Gastroesophageal sphincter (tissue), 4 donors: ENCODE data around the gene ACACB. TPM values are rescaled to one million over a fixed set of nuclear protein-coding genes. Genes with fewer than 3 reads are reported as not detected.

Source experiments
- ATAC-seq: fragments of 150-250 bp; one replicate; pipeline ENCODE4 v1.9.1; 2016; ENCODE audit warnings: mild to moderate bottlenecking, moderate library complexity
- H3K27ac ChIP-seq, 4 donors: fragments of 200-600 bp; sonication (generic) in 3 of 4; 1 replicate in 3 of 4; 2 replicates in 1 of 4; pipeline ENCODE4 v1.5.1; 2016 to 2019
- H3K27me3 ChIP-seq: fragments of 200-600 bp; sonication (generic); one replicate; pipeline ENCODE4 v1.5.1; 2019
- H3K36me3 ChIP-seq, 2 donors: fragments of 200-600 bp; sonication (generic); one replicate each; pipeline ENCODE4 v1.5.1; 2019; ENCODE audit warnings: control low read depth in 1 of 2
- H3K4me1 ChIP-seq, 3 donors: fragments of 200-600 bp; sonication (generic); 1 replicate in 2 of 3; 2 replicates in 1 of 3; pipeline ENCODE4 v1.5.1; 2016 to 2019; ENCODE audit warnings: control low read depth in 2 of 3
- H3K4me3 ChIP-seq, 2 donors: fragments of 200-600 bp; sonication (generic); one replicate each; pipeline ENCODE4 v1.5.1; 2019; ENCODE audit warnings: mild to moderate bottlenecking in 1 of 2, moderate library complexity in 1 of 2
- H3K9me3 ChIP-seq, 3 donors: fragments of 200-600 bp; sonication (generic); one replicate each; pipeline ENCODE4 v1.5.1; 2017 to 2019; ENCODE audit warnings: control low read depth in 2 of 3
- EP300 ChIP-seq: sonication (generic); formaldehyde crosslinking; IDR thresholded peaks from one replicate; pipeline ENCODE4 v1.6.1; 2017; ENCODE audit warnings: antibody characterized with exemption, mild to moderate bottlenecking
- POLR2A ChIP-seq, 2 donors: fragments of 450-650 bp; IDR thresholded peaks; one replicate each; pipeline ENCODE4 v1.6.1; 2017; ENCODE audit warnings: antibody characterized with exemption in 2 of 2, mild to moderate bottlenecking in 2 of 2, moderate library complexity in 1 of 2
- POLR2AphosphoS5 ChIP-seq: sonication (generic); formaldehyde crosslinking; IDR thresholded peaks from one replicate; pipeline ENCODE4 v1.6.1; 2017; ENCODE audit warnings: antibody characterized with exemption
- WGBS, 2 donors: methylation state at CpG; one replicate each; pipeline ENCODE4 v1.1.5; 2018; ENCODE audit warnings: low coverage in 1 of 2; 5-methylcytosine and 5-hydroxymethylcytosine counted together
- total RNA-seq, 4 donors: library from RNA; depleted of rRNA; stranded (reverse); fragments of >200 nt; gene quantifications; one replicate each; pipeline ENCODE4 v1.1.0, GENCODE V29; 2016
- TF ChIP-seq, protein P1 (sequence below), 4 experiments: fragments of 200-600 bp in 2 of 4; fragments of 450-650 bp in 2 of 4; sonication (generic) in 1 of 4; IDR thresholded peaks; one replicate each; pipeline ENCODE4 v1.5.1; 2017 to 2019; ENCODE audit warnings: antibody characterized with exemption in 4 of 4, mild to moderate bottlenecking in 2 of 4, moderate library complexity in 2 of 4

ACACB gene
- total RNA-seq, 4 donors from 2014 or later, result 49.4 to 230 (median 138) TPM

DNA sequence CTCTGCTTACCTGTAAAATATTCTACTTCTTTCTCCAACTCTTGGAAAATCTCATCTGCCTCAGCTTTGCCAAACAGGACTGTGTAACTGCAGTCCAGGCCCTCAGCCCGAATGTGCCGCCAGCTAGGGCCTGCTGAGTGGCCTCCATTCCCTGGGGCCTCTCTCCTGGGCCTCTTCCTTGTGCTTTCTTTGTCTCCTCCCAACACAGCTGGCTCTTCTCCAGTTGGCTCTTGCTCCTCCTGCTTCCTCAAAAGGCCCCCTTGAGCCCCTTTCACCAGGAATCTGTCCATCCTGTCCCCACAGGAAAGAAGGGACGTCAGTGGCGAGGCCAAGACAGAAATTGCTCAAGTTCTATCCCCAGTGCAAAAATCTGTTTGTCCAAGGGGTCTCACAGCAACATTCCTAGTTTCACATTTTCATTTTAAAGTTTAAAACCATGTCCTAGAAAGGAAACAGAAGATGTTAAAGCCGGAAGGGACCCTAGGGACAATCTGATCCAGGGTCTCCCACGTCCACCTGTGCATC lies 23.8 kb upstream of the ACACB start:
- 52 to 53% methylated on average over 5 to 6 of the region's 6 CpGs for WGBS, 2 donors
- no peak for TF ChIP-seq EP300
- TF ChIP-seq, protein P1, sequence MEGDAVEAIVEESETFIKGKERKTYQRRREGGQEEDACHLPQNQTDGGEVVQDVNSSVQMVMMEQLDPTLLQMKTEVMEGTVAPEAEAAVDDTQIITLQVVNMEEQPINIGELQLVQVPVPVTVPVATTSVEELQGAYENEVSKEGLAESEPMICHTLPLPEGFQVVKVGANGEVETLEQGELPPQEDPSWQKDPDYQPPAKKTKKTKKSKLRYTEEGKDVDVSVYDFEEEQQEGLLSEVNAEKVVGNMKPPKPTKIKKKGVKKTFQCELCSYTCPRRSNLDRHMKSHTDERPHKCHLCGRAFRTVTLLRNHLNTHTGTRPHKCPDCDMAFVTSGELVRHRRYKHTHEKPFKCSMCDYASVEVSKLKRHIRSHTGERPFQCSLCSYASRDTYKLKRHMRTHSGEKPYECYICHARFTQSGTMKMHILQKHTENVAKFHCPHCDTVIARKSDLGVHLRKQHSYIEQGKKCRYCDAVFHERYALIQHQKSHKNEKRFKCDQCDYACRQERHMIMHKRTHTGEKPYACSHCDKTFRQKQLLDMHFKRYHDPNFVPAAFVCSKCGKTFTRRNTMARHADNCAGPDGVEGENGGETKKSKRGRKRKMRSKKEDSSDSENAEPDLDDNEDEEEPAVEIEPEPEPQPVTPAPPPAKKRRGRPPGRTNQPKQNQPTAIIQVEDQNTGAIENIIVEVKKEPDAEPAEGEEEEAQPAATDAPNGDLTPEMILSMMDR (IDR thresholded peaks at IDR 0.05), result no peak
- TF ChIP-seq POLR2AphosphoS5, result no peak
- TF ChIP-seq POLR2A (IDR thresholded peaks at IDR 0.05), result no peak
- peaks cover 0 to 41% (median 15%) of the 10 kb centered on the region in 3 donors for H3K4me1 ChIP-seq
- H3K27ac ChIP-seq, result peak overlapping the region; percentile 62 to 81 (median 74)
- H3K9me3 ChIP-seq, result no peaks in the 10 kb centered on the region
- peaks cover 0 to 42% of the 10 kb centered on the region in 2 donors for H3K36me3 ChIP-seq
- H3K4me3 ChIP-seq, result peak overlapping the region; percentile 58 to 60
- no peak for ATAC-seq
- H3K27me3 ChIP-seq, result no peaks in the 10 kb centered on the region

DNA sequence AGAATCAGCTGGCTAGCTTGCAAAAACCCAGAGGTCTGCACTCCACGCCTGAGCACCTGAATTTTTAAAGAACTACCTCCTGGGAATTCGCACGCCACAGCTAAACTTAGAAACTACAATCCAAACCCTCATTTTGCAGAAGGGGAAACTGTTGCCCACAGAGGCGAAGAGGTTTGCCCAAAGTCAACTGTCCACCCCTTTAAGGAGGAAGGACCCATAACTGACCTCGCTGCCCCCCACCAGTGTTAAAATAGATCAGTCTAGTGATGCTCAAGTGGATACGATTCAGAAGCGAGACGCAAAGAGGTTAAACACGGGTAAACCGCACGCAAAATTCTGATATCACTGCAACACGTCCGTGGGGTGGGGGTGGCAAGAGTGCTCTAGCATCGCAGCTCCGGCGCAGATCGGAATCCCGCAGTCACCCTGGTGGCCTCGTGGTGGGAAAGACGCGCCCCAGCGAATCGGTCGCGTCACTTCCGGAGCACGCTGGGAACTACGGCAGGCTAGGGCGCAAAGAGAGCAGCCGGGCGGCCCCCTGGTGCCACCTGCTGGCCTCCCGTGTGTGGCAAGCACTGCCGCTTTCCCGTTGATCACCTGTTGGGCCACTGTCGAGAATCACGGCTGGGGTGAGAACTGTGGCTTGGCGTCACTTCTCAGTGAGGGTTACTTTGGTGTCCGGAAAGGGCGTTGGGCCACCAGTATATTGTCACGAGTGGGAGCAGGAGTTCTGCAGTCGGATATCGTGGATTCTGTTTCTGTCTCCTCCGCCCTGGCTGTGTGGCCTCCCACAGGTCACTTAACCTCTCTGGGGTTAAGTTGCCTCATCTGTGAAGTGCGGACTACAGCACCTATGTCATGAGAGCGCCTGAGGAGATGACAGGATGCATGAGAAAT lies 23.1 kb upstream of the ACACB start, which contains the start of gene ALKBH2:
Gene ALKBH2 (minus strand): TSS at position 451 of the 897 bp plus-strand sequence. CDS start 686 bp downstream, outside the sequence.
- ATAC-seq, result peak; percentile 80
- H3K27ac ChIP-seq, result peak within 1 kb of the TSS; percentile 62 to 81 (median 74)
- H3K36me3 ChIP-seq, result peaks cover 0 to 35% of the 10 kb centered on the region in 2 donors
- no peaks in the 10 kb centered on the region for H3K27me3 ChIP-seq
- H3K9me3 ChIP-seq, result no peaks in the 10 kb centered on the region
- H3K4me3 ChIP-seq, result peak within 1 kb of the TSS; percentile 58 to 60
- H3K4me1 ChIP-seq, result peaks cover 0 to 44% (median 16%) of the 10 kb centered on the region in 3 donors
- TF ChIP-seq EP300 (no peak), POLR2AphosphoS5 (peak; percentile 86), POLR2A (IDR thresholded peaks at IDR 0.05) (peak; percentile 27 to 41)
- TF ChIP-seq, protein P1 (IDR thresholded peaks at IDR 0.05), result peak; percentile 94 to 99 (median 98)
- WGBS, 2 donors, result 0 to 7% methylated on average over 1 to 17 of the region's 45 CpGs

DNA sequence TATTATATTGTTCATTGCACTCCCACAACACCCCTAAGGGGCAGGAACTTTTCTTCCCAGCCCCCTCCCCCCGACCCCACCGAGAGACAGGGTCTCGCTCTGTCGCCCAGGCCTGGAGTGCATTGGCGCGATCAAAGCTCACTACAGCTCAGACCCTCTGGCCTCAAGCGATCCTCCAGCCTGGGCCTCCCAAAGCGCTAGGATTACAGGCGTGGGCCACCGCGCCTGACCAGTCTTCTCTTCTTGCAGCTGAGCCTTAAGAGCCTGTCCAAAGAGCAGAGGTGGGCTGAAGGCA lies 19.3 kb upstream of the ACACB start:
- Histone ChIP-seq H3K27me3 (no peaks in the 10 kb centered on the region), H3K4me3 (no peak overlapping the region), H3K4me1 (peaks cover 2 to 62% (median 19%) of the 10 kb centered on the region in 3 donors), H3K9me3 (no peaks in the 10 kb centered on the region), H3K27ac (no peak overlapping the region), H3K36me3 (peaks cover 0 to 10% of the 10 kb centered on the region in 2 donors)
- ATAC-seq, result no peak
- no peak for TF ChIP-seq POLR2A (IDR thresholded peaks at IDR 0.05)
- TF ChIP-seq, protein P1 (IDR thresholded peaks at IDR 0.05), result no peak
- TF ChIP-seq EP300, result no peak
- TF ChIP-seq POLR2AphosphoS5, result no peak
- 40% methylated on average over 1 of the region's 11 CpGs; no CpG with 5 or more reads in 1 of the 2 donors for WGBS, 2 donors

DNA sequence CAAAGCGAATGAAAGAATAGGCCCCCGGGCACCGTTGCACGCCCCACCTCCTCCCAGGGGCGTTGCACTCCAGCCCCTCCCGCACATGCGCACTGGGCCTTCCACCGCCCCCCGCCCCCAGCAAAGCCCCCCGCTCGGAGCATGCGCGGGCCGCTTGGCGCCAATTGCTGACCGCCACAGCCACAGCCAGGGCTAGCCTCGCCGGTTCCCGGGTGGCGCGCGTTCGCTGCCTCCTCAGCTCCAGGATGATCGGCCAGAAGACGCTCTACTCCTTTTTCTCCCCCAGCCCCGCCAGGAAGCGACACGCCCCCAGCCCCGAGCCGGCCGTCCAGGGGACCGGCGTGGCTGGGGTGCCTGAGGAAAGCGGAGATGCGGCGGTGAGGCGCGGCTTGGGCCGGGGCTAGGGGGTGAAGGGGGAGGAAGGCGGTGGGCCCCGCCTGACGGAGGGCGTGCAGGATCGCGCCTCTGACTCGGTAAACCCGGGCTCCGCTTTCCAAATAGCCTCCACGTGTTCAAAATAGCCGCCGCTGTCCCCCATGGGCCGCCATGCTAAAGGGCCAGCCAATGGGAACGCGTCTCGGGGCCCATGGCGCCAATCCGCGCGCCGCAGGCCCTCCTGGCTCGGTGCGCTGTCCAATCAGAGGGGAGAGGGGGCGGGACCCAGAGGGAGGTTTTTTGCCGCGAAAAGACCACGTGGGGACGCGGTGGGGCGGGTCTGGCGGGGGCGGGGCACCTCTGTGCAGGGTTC lies 18.8 kb upstream of the ACACB start, which contains the start of gene UNG:
Gene UNG (plus strand): TSS at position 163 of the 748 bp plus-strand sequence. CDS start 83 bp downstream, at position 246.
- peaks cover 2 to 59% (median 14%) of the 10 kb centered on the region in 3 donors for H3K4me1 ChIP-seq
- H3K4me3 ChIP-seq, result peak within 1 kb of the TSS; percentile 49 to 72
- peak; percentile 95 for ATAC-seq
- TF ChIP-seq, protein P1 (IDR thresholded peaks at IDR 0.05), result no peak
- no peak for TF ChIP-seq EP300
- no peak for TF ChIP-seq POLR2A (IDR thresholded peaks at IDR 0.05)
- TF ChIP-seq POLR2AphosphoS5, result no peak
- H3K27me3 ChIP-seq, result no peaks in the 10 kb centered on the region
- peaks cover 0 to 15% of the 10 kb centered on the region in 2 donors for H3K36me3 ChIP-seq
- H3K9me3 ChIP-seq, result no peaks in the 10 kb centered on the region
- H3K27ac ChIP-seq, result peak within 1 kb of the TSS; percentile 40 to 91 (median 90)
- WGBS, 2 donors, result 0% methylated on average over 8 of the region's 71 CpGs; no CpG with 5 or more reads in 1 of the 2 donors
